Measurements from ENCODE around the gene PHTF1. TPM values are rescaled to one million over a fixed set of nuclear protein-coding genes. Genes with fewer than 3 reads are reported as not detected.

PHTF1 gene
- polyA plus RNA-seq, 1 experiment, result 18.0 TPM

GRCh38 chr1:113804421-113805255, 45.4 kb upstream of the PHTF1 start:
- H3K4me3 ChIP-seq (ENCODE audit: low read depth, low read length), result no peak overlapping the region
- DNase-seq (ENCODE audit: low read depth, low spot score), result peak; percentile 52
- no peaks in the 10 kb centered on the region for H3K9me3 ChIP-seq (ENCODE audit: control insufficient read depth, insufficient read depth, low read length)
- ChIA-PET POLR2A (no interaction called here), CTCF (interaction anchor here (0.6 to 1.2 kb wide), 3 partner anchors 13 to 148 kb away, joined by 3 to 7 read pairs (median 5); no protein-coding TSS in a partner anchor)
- TF ChIP-seq CTCF (IDR thresholded peaks at IDR 0.05; ENCODE audit: low read depth, low read length), result no peak
- peak overlapping the region; percentile 54 for H3K27ac ChIP-seq (ENCODE audit: low read depth, low read length)
- H3K27me3 ChIP-seq (ENCODE audit: control insufficient read depth, insufficient read depth, low read length), result no peaks in the 10 kb centered on the region

GRCh38 chr1:113802367-113803007, 43.2 kb upstream of the PHTF1 start:
- TF ChIP-seq CTCF (IDR thresholded peaks at IDR 0.05; ENCODE audit: low read depth, low read length), result no peak
- no peak overlapping the region for H3K4me3 ChIP-seq (ENCODE audit: low read depth, low read length)
- H3K27ac ChIP-seq (ENCODE audit: low read depth, low read length), result no peak overlapping the region
- no peaks in the 10 kb centered on the region for H3K9me3 ChIP-seq (ENCODE audit: control insufficient read depth, insufficient read depth, low read length)
- POLR2A ChIA-PET, result no interaction called here
- no peak for DNase-seq (ENCODE audit: low read depth, low spot score)
- CTCF ChIA-PET, result no interaction called here
- H3K27me3 ChIP-seq (ENCODE audit: control insufficient read depth, insufficient read depth, low read length), result no peaks in the 10 kb centered on the region

- no peak overlapping the region for H3K4me3 ChIP-seq (ENCODE audit: low read depth, low read length)
- ChIA-PET CTCF (no interaction called here), POLR2A (interaction anchor here (0.7 kb wide), 1 partner anchor 61 kb away, joined by 4 read pairs; no protein-coding TSS in a partner anchor)
- H3K27ac ChIP-seq (ENCODE audit: low read depth, low read length), result no peak overlapping the region
- TF ChIP-seq CTCF (IDR thresholded peaks at IDR 0.05; ENCODE audit: low read depth, low read length), result no peak
- no peak for DNase-seq (ENCODE audit: low read depth, low spot score)
- no peaks in the 10 kb centered on the region for H3K9me3 ChIP-seq (ENCODE audit: control insufficient read depth, insufficient read depth, low read length)
- no peaks in the 10 kb centered on the region for H3K27me3 ChIP-seq (ENCODE audit: control insufficient read depth, insufficient read depth, low read length)
Observed at GRCh38 chr1:113800487-113800886, 41.2 kb upstream of the PHTF1 start.

- ChIA-PET CTCF (no interaction called here), POLR2A (no interaction called here)
- no peak for TF ChIP-seq CTCF (IDR thresholded peaks at IDR 0.05; ENCODE audit: low read depth, low read length)
- Histone ChIP-seq H3K4me3 (ENCODE audit: low read depth, low read length) (no peak overlapping the region), H3K9me3 (ENCODE audit: control insufficient read depth, insufficient read depth, low read length) (no peaks in the 10 kb centered on the region), H3K27ac (ENCODE audit: low read depth, low read length) (no peak overlapping the region), H3K27me3 (ENCODE audit: control insufficient read depth, insufficient read depth, low read length) (no peaks in the 10 kb centered on the region)
- DNase-seq (ENCODE audit: low read depth, low spot score), result no peak
Observed at GRCh38 chr1:113797472-113797871, 38.2 kb upstream of the PHTF1 start.

Data from AG04450 (cell line).